HUES48 (cell line): ENCODE data around the gene GINS2.

Source experiments
- H3K27ac ChIP-seq: one replicate; pipeline ENCODE4 v1.7.0; 2013; ENCODE audit warnings: low read depth, low read length, inconsistent platforms
- H3K27me3 ChIP-seq: 2 replicates; pipeline ENCODE4 v1.6.1; 2013; ENCODE audit warnings: mild to moderate bottlenecking, low read length; ENCODE audit not compliant: control insufficient read depth, insufficient read depth
- H3K36me3 ChIP-seq: 2 replicates; pipeline ENCODE4 v1.6.1; 2013; ENCODE audit warnings: low read length; ENCODE audit not compliant: control insufficient read depth, insufficient read depth
- H3K4me1 ChIP-seq: 2 replicates; pipeline ENCODE4 v1.6.1; 2013; ENCODE audit warnings: mild to moderate bottlenecking, low read length; ENCODE audit not compliant: control insufficient read depth, insufficient read depth
- H3K4me3 ChIP-seq: 2 replicates; pipeline ENCODE4 v1.5.1; 2013; ENCODE audit warnings: mild to moderate bottlenecking, low read depth, low read length
- H3K9ac ChIP-seq: 2 replicates; pipeline ENCODE4 v1.6.1; 2013; ENCODE audit warnings: mild to moderate bottlenecking, low read depth, low read length, moderate library complexity
- H3K9me3 ChIP-seq: 2 replicates; pipeline ENCODE4 v1.6.1; 2013; ENCODE audit warnings: low read length; ENCODE audit not compliant: control insufficient read depth, insufficient read depth

Gene GINS2

GRCh38 chr16:85689285-85689949 lies 663 bp upstream of the GINS2 start:
- no peak overlapping the region for H3K9ac ChIP-seq
- H3K9me3 ChIP-seq: no peaks in the 10 kb centered on the region
- H3K27ac ChIP-seq: no peak overlapping the region
- H3K4me3 ChIP-seq: peak overlapping the region; percentile 53
- no peaks in the 10 kb centered on the region for H3K4me1 ChIP-seq
- peaks cover 7% of the 10 kb centered on the region; the same call in 1 of the 2 replicates for H3K27me3 ChIP-seq
- peaks cover 19% of the 10 kb centered on the region for H3K36me3 ChIP-seq

GRCh38 chr16:85687651-85688471 lies 893 bp downstream of the GINS2 start:
- H3K36me3 ChIP-seq: peaks cover 33% of the 10 kb centered on the region
- H3K4me1 ChIP-seq: no peaks in the 10 kb centered on the region
- H3K4me3 ChIP-seq: peak overlapping the region; percentile 88
- no peak overlapping the region for H3K27ac ChIP-seq
- peak overlapping the region; percentile 78; the same call in 1 of the 2 replicates for H3K9ac ChIP-seq
- H3K9me3 ChIP-seq: no peaks in the 10 kb centered on the region
- H3K27me3 ChIP-seq: peaks cover 7% of the 10 kb centered on the region; the same call in 1 of the 2 replicates

DNA sequence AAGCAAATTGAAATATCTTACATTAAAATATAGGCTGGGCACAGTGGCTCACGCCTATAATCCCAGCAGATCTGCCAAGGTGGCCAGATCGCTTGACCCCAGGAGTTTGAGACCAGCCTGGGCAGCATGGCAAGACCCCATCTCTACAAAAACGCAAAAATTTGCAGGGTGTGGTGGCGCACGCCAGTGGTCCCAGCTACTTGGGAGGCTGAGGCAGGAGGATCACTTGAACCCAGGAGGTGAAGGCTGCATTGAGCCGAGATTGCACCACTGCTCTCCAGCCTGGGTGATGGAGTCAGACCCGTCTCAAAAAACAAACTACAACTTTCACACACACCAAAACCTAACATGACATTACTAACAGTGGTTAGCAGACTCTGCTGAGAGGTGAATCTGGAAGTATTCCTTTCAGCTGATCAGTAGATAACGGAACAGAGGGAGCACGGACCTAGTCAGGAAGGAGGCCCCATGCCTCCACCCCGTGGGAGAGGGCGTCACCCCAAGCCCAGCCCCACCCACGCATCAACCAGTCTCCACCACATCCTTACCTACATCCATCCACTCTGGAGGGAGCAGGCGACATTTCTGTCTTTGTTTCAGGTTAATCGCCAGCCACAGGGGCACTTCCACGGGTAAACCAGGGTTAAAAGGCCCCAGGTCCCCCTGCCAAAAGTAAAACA lies 1.7 kb downstream of the GINS2 start:
- H3K4me1 ChIP-seq: no peaks in the 10 kb centered on the region
- no peak overlapping the region for H3K9ac ChIP-seq
- no peak overlapping the region for H3K27ac ChIP-seq
- H3K9me3 ChIP-seq: no peaks in the 10 kb centered on the region
- peaks cover 34% of the 10 kb centered on the region for H3K36me3 ChIP-seq
- peaks cover 7% of the 10 kb centered on the region; the same call in 1 of the 2 replicates for H3K27me3 ChIP-seq
- no peak overlapping the region for H3K4me3 ChIP-seq

DNA sequence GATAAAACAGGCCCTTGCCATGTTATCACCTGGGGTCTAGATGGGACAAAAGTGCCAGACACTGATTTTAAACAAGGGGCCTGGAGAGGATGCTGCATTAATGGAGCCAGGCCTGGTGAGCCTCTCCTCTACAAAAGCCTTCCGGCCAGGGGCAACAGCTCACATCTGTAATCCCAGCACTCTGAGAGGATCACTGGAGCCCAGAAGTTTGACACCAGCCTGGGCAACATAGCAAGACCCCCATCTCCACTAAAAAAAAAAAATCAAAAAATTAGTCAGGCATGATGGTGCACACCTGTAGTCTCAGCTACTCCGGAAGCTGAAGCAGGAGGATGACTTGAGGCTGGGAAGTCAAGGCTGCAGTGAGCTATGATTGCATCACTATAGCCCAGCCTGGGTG lies 3.5 kb downstream of the GINS2 start:
- Histone ChIP-seq H3K9me3 (no peaks in the 10 kb centered on the region), H3K4me3 (no peak overlapping the region), H3K36me3 (peaks cover 50% of the 10 kb centered on the region), H3K27ac (no peak overlapping the region), H3K9ac (no peak overlapping the region), H3K27me3 (peaks cover under 1% of the 10 kb centered on the region; the same call in 1 of the 2 replicates), H3K4me1 (no peaks in the 10 kb centered on the region)

DNA sequence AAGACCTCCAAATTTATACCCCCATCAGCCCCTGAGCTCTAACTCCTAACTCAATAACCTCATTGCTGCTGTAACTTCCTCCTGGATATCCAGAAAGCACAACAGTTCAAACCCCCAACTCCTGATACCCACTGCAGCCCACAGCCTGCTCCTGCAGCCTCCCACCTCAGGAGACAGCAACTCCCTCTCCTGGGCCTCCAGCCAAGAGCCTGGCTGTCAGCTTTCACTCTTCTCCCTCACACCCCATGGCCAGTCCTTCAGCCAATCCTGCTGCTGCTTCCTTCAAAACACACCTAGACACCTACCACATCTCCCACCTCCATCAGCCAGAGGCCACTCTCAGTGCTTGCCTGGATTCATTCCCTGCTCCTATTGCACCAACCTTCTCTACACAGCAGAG lies 5.4 kb downstream of the GINS2 start:
- no peaks in the 10 kb centered on the region for H3K9me3 ChIP-seq

GRCh38 chr16:85682516-85682915 lies 6.2 kb downstream of the GINS2 start:
- Histone ChIP-seq H3K27ac (no peak overlapping the region), H3K36me3 (peaks cover 77% of the 10 kb centered on the region), H3K27me3 (no peaks in the 10 kb centered on the region), H3K9ac (no peak overlapping the region), H3K9me3 (no peaks in the 10 kb centered on the region), H3K4me1 (no peaks in the 10 kb centered on the region), H3K4me3 (no peak overlapping the region)

More for the DNA sequence above, 5.4 kb downstream of the GINS2 start:
- Histone ChIP-seq H3K4me3 (no peak overlapping the region), H3K4me1 (no peaks in the 10 kb centered on the region), H3K36me3 (peaks cover 69% of the 10 kb centered on the region), H3K27me3 (no peaks in the 10 kb centered on the region), H3K27ac (no peak overlapping the region), H3K9ac (no peak overlapping the region)

GRCh38 chr16:85681255-85681654 lies 7.5 kb downstream of the GINS2 start:
- Histone ChIP-seq H3K9me3 (no peaks in the 10 kb centered on the region), H3K9ac (no peak overlapping the region), H3K4me1 (no peaks in the 10 kb centered on the region), H3K4me3 (no peak overlapping the region), H3K36me3 (peaks cover 82% of the 10 kb centered on the region), H3K27me3 (no peaks in the 10 kb centered on the region), H3K27ac (no peak overlapping the region)

DNA sequence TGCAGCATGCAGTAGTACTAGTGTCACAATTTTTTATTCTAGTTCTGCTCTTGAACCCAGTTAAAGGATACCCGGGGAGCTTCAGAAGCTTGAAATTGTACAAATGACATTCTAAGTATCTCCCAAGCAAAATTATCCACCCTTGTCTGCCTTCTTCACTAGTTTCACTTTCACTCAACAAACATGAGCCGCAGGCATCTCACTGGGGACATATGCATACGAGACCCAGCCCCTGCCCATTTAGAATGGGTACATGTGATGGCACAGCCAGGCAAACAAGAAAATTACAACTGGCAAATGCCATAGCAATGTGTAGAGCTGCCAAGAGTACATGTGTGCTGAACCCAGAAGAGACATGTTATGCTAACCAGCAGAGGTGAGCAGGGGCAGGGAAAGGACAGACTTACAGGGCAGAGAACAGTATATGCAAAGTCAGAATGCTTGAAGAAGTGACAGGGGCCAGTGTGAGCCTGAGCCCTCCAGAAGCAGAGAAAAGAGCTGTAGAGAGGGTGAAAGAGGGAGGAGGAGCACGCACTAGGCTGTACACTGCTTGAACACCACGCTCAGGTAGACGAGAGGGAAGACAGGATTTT lies 8.3 kb downstream of the GINS2 start:
- Histone ChIP-seq H3K9me3 (no peaks in the 10 kb centered on the region), H3K27me3 (no peaks in the 10 kb centered on the region), H3K27ac (no peak overlapping the region), H3K9ac (no peak overlapping the region), H3K4me3 (no peak overlapping the region), H3K36me3 (peaks cover 86% of the 10 kb centered on the region), H3K4me1 (no peaks in the 10 kb centered on the region)

DNA sequence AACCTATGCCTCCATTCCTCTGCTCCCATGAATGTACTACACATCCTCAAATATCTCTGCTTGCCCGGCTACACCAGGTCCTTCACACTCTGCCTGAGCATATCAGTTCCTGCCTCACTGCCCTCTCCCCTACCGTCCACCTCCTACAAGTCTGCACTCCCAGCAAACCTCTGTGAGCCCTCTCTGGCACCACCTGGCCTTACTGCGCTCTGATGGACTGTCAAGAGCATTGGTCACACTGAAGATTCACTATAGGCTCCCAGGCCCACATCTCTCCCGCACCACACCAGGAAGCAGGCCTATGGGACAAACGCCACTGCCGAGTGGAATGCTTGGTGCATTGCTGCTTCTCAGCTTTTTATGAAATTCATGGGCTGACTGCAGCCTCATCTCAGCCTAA lies 8.9 kb downstream of the GINS2 start:
- Histone ChIP-seq H3K36me3 (peaks cover 86% of the 10 kb centered on the region), H3K27ac (no peak overlapping the region), H3K4me3 (no peak overlapping the region), H3K4me1 (no peaks in the 10 kb centered on the region), H3K9ac (no peak overlapping the region), H3K9me3 (no peaks in the 10 kb centered on the region), H3K27me3 (no peaks in the 10 kb centered on the region)

GRCh38 chr16:85678821-85679220 lies 9.9 kb downstream of the GINS2 start:
- Histone ChIP-seq H3K27ac (no peak overlapping the region), H3K9me3 (no peaks in the 10 kb centered on the region), H3K9ac (no peak overlapping the region), H3K36me3 (peaks cover 88% of the 10 kb centered on the region), H3K4me3 (no peak overlapping the region), H3K27me3 (no peaks in the 10 kb centered on the region), H3K4me1 (no peaks in the 10 kb centered on the region)
